Erythroblast (primary cell): ENCODE results near the gene ADARB1.

Experiments
- GATA1 ChIP-seq: IDR thresholded peaks from 2 replicates; pipeline ENCODE4 v1.6.1; 2011; ENCODE audit warnings: low read depth, mild to moderate bottlenecking, control low read depth, low read length, moderate library complexity
- POLR2A ChIP-seq: IDR thresholded peaks from 2 replicates; pipeline ENCODE4 v1.6.1; 2011; ENCODE audit warnings: mild to moderate bottlenecking, low read length

DNA sequence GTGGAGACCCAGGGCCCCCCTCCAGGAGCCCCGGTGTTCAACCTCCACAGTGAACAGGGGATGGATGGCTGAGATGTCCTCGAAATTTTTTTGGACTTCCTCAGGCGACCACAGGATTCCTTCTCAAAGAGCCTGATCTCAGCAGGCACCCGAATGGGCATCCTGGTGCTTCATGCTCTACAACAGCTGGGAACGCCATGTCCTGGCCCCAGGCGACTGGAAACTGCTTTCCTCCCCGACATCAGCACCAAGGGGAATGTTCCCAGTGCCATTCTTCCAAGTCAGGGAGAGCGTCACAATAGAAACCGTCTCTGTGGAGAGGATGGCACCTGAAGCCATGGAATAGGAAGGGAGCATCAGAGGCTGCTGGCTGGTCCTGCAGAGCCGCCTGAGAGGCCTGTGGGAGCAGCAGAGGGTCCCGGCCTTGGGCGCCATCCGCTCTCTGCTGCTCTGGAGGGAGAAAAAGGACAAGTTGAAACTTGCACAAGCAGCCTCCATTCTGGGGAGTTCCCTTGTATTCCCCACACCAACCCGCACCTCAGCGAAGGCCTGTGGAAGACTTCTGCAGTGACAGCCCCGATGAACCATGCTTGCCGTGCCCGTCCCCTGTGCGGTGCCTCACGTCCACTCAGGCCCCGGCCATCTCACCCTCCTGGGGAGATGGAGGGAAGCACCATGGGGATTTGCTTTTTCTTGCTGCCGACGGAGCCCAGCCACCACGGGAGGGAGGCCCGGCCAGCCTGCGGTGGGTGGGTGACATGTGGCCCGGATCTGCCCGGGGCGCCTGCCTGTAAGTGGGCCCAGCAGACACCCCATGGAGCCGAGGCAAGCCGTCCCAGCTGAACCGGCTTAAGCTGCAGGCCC, 2.3 kb upstream of the ADARB1 start:
- TF ChIP-seq POLR2A (no peak), GATA1 (no peak)
